Left ventricle myocardium superior (tissue), 1 donor: ENCODE measurements around the gene ADAMTSL1. TPM values are rescaled to one million over a fixed set of nuclear protein-coding genes. Genes with fewer than 3 reads are reported as not detected.

ENCODE experiments used
- ATAC-seq: fragments of 200-7000 bp; cut with Tn5 transposase; one replicate; pipeline ENCODE4 v1.9.1; 2020; ENCODE audit warnings: mild to moderate bottlenecking, moderate library complexity
- DNase-seq: peaks from one replicate; pipeline ENCODE4 v3.0.0-alpha.2; 2020
- intact Hi-C: fragments of 100-400 bp; cut with micrococcal nuclease; formaldehyde crosslinking; loops from one replicate; pipeline ENCODE4 v1.11.0; 2022
- total RNA-seq: library from RNA; stranded (reverse); fragmentation: NEBNext Ultra II Directional; extraction: Animal tissue kit (Norgen Biotek cat#: 25700); gene quantifications from one replicate; pipeline ENCODE4 v1.2.1, GENCODE V29; 2021
- donor health status: DM: no; HTN: yes; CAD: no; lungs with severe emphysema.

Gene ADAMTSL1
- total RNA-seq, 1 donor from 2014 or later = 0.97 TPM

GRCh38 chr9:18495065-18495464 lies 21.1 kb downstream of the ADAMTSL1 start:
- intact Hi-C loops = no loop called here
- no peak for DNase-seq
- no peak for ATAC-seq

DNA sequence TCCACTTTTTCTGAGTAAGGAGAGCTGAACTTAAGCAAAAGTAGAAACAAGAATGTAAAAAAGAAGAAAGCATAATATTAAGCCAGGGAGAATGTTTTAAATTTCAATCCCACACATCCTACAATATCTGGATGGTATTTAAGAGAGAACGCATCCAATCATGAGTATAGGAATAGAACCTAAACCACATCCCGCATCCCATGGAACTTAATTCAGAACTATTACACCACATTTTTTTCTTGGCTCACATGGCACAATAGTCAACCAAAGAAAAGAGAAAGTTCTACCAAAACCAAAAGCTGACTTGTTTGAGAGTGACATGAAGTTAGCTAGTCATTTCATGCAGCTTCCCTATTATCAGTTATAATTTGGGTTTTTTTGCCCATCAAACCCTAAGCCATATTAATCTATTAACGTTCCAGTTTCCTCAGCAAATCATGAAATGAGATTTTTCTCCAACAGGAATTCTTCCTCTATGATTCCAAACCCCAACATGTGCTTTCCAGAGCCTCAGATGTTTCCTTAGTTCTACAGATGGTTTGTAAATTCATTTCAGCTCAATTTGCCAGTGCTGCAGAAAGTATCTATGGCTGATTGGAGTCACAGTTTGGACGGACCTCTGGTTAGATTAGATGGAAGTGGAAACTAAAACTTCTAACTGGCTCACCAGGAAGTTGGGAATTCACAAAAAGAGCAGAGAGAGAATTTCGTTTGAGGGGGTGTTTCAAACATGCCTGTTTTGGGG lies 22.5 kb downstream of the ADAMTSL1 start:
- no peak for ATAC-seq
- no peak for DNase-seq
- intact Hi-C loops = no loop called here

GRCh38 chr9:18499062-18499461 lies 25.1 kb downstream of the ADAMTSL1 start:
- peak; percentile 26 for ATAC-seq
- intact Hi-C loops = no loop called here
- DNase-seq = no peak

DNA sequence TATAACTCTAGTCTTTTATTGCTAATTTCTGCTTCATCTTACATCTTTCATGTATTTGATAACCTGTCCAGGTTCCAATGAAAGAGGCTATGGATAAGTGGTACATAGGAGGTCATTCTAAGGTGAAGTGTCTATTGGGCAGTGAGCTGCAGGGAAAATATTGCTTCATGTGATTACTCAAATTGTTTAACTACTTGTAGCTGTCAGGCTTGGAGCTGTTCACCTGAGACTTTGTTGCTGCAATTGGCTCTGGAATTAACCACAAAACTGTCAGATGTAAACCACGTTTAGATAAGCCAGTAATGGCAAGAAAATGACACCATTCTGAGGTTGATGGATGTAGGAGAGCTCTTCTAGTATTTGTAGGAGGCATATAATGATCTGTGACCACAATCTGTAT lies 26.0 kb downstream of the ADAMTSL1 start:
- no peak for DNase-seq
- intact Hi-C loops = no loop called here
- no peak for ATAC-seq

GRCh38 chr9:18500451-18500850 lies 26.5 kb downstream of the ADAMTSL1 start:
- no peak for DNase-seq
- intact Hi-C loops = no loop called here
- ATAC-seq = no peak

DNA sequence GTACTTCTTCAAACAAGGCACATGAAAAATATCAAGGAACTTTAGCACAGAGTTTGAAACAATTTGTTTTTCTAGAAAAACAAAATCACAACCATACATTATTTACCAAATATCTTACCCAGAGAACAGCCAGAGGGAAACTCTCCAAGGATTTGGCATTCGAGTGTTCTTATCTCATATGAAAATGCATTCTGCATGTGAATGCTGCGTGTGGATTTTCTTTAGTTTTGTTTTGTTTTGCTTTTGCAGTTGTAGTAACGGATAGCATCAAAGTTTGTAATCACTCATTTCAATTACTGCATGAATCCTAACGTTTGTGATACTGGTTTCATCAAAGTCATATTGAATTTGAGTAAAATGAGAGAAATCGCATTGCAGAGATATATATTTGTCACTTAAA lies 28.0 kb downstream of the ADAMTSL1 start:
- intact Hi-C loops = no loop called here
- no peak for DNase-seq
- no peak for ATAC-seq

- DNase-seq (no peak), ATAC-seq (no peak)
- intact Hi-C loops = no loop called here
Measured at GRCh38 chr9:18502546-18502945, 28.6 kb downstream of the ADAMTSL1 start.

DNA sequence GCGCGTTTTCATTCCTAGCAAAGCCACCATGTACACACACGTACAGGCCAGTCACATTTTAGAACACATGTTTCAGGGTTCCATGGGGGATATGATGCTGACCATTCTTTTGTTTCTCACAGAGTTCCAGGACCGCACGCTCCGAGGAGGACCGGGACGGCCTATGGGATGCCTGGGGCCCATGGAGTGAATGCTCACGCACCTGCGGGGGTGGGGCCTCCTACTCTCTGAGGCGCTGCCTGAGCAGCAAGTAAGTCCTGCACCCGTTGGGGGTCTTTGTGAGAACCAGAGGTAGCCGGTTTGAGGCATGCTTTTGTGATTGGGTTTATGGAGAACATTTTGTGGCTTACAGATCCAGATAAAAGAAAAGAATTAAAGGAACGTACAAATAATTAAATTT lies 30.8 kb downstream of the ADAMTSL1 start:
- intact Hi-C loops = no loop called here
- DNase-seq = no peak
- no peak for ATAC-seq

DNA sequence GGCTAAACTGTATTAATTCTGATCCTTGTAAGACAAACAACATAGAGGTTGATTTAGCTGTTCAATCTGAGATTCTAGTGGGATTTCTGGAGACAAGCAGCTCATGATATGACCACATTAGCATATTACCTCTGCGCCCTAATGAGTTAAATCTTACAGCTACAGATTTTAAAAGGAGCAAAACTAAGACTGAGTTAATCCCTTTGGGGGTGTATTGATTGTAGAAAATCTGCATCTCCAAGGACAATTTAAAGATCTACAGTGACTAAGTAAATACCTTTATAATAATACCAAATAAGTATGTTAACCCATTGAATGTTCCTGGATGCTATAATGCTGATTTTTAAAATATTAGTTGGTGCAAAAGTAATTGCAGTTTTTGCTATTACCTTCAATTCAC lies 33.2 kb downstream of the ADAMTSL1 start:
- DNase-seq = no peak
- intact Hi-C loops = no loop called here

DNA sequence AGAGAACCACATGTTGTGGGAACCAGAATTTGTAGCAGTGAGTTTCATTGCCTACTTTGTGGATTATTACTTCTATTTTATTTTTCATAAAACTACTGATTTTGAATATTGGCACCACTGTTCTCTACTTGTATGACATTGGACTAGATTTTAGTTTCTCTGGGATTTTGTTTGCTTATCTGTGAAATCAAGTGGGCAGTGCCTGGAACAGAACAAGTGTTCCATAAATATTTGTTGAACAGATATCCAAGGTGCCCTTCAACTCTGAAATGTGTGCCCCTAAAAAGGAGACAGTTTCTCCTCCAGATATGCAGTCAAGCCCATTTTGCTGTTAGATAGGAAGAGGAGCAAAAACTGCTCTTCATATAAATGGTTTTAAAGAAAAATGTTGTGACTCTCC lies 42.6 kb downstream of the ADAMTSL1 start:
- intact Hi-C loops = no loop called here
- ATAC-seq (no peak), DNase-seq (no peak)

More for the DNA sequence above, 33.2 kb downstream of the ADAMTSL1 start:
- ATAC-seq = no peak

GRCh38 chr9:18516965-18517364 lies 43.0 kb downstream of the ADAMTSL1 start:
- intact Hi-C loops = no loop called here
- no peak for ATAC-seq

GRCh38 chr9:18520416-18521047 lies 46.6 kb downstream of the ADAMTSL1 start:
- no peak for DNase-seq
- intact Hi-C loops = no loop called here
- ATAC-seq = no peak

More at GRCh38 chr9:18516965-18517364, 43.0 kb downstream of the ADAMTSL1 start:
- no peak for DNase-seq

DNA sequence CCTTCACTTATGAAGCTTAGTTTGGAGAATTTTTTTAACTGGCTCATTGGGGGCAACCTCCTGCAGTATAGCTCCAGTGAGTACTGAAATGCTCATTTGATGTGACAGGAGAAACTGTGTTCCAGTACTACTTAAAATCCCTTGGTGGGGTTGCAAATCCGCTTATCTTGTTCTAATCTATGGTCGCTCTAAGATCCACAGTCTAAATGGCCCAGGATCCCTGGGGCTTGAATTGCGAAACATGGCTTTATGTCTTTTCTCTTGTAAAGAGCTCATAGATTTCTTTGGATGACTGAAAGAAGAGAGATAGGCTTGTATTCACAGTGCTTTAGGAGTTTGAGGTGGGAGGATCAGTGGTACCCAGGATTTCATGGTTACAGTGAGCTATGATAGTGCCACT lies 52.7 kb downstream of the ADAMTSL1 start:
- DNase-seq = no peak
- no peak for ATAC-seq
- intact Hi-C loops = no loop called here

- ATAC-seq = no peak
- DNase-seq = no peak
- intact Hi-C loops = no loop called here
Measured at GRCh38 chr9:18531136-18532065, 57.4 kb downstream of the ADAMTSL1 start.

- ATAC-seq (no peak), DNase-seq (no peak)
- intact Hi-C loops = no loop called here
Measured at GRCh38 chr9:18534611-18535010, 60.7 kb downstream of the ADAMTSL1 start.

DNA sequence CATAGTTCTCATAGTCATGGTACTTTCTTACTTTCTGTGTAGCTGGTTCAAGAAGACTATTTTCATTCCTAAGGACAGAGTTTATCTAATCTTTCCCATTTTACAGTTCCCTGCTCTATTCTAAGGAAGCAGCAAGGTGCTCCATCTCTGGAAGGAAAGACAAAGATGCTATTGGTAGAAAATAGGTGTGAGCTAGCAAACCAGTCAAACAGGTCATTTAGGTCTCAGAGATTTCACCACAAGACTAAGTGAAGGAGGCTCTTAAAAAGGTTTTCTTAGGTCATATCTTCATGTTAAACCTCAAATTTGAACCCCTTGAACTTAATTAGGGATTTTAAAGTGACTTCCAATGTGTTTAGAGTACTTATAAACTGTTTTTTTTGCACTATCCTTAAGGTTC lies 62.6 kb downstream of the ADAMTSL1 start:
- ATAC-seq (no peak), DNase-seq (no peak)
- intact Hi-C loops = no loop called here

- DNase-seq = no peak
- intact Hi-C loops = no loop called here
- ATAC-seq = no peak
Measured at GRCh38 chr9:18539203-18539693, 65.3 kb downstream of the ADAMTSL1 start.

GRCh38 chr9:18542837-18543405 lies 69.0 kb downstream of the ADAMTSL1 start:
- no peak for ATAC-seq
- DNase-seq = no peak
- intact Hi-C loops = no loop called here

- ATAC-seq = no peak
- intact Hi-C loops = no loop called here
- no peak for DNase-seq
Measured at GRCh38 chr9:18543406-18544192, 69.6 kb downstream of the ADAMTSL1 start.
